Measurements from ENCODE around the gene ST8SIA6. TPM values are rescaled to one million over a fixed set of nuclear protein-coding genes. Genes with fewer than 3 reads are reported as not detected.

Gene ST8SIA6
- total RNA-seq, 2 donors from 2014 or later, result 1.5 to 8.9 TPM

- Histone ChIP-seq H3K4me1 (ENCODE audit: control insufficient read depth in 1 of 2, low read depth in 2 of 2) (no peaks in the 10 kb centered on the region), H3K4me3 (no peak overlapping the region), H3K9me3 (peaks cover 2% of the 10 kb centered on the region), H3K27ac (no peak overlapping the region), H3K27me3 (replicated peaks; ENCODE audit: insufficient read depth) (no peaks in the 10 kb centered on the region), H3K36me3 (no peaks in the 10 kb centered on the region)
- DNase-seq (ENCODE audit: low spot score), result no peak
- ATAC-seq (ENCODE audit: insufficient number of reproducible peaks, low FRiP score, low read depth), result no peak
- TF ChIP-seq CTCF (IDR thresholded peaks at IDR 0.05), result no peak
Observed at GRCh38 chr10:17344206-17344605, 110.2 kb downstream of the ST8SIA6 start.

GRCh38 chr10:17343118-17343517, 111.3 kb downstream of the ST8SIA6 start:
- Histone ChIP-seq H3K27me3 (replicated peaks; ENCODE audit: insufficient read depth) (no peaks in the 10 kb centered on the region), H3K27ac (no peak overlapping the region), H3K9me3 (peaks cover 2% of the 10 kb centered on the region), H3K4me3 (no peak overlapping the region), H3K36me3 (no peaks in the 10 kb centered on the region), H3K4me1 (ENCODE audit: control insufficient read depth in 1 of 2, low read depth in 2 of 2) (no peaks in the 10 kb centered on the region)
- ATAC-seq (ENCODE audit: insufficient number of reproducible peaks, low FRiP score, low read depth) (no peak), DNase-seq (ENCODE audit: low spot score) (no peak)
- no peak for TF ChIP-seq CTCF (IDR thresholded peaks at IDR 0.05)

- DNase-seq (ENCODE audit: low spot score) (no peak), ATAC-seq (ENCODE audit: insufficient number of reproducible peaks, low FRiP score, low read depth) (no peak)
- peaks cover 2% of the 10 kb centered on the region for H3K9me3 ChIP-seq
- H3K4me3 ChIP-seq, result no peak overlapping the region
- H3K4me1 ChIP-seq (ENCODE audit: control insufficient read depth in 1 of 2, low read depth in 2 of 2), result no peaks in the 10 kb centered on the region
- no peak overlapping the region for H3K27ac ChIP-seq
- TF ChIP-seq CTCF (IDR thresholded peaks at IDR 0.05), result no peak
- no peaks in the 10 kb centered on the region for H3K36me3 ChIP-seq
- no peaks in the 10 kb centered on the region for H3K27me3 ChIP-seq (replicated peaks; ENCODE audit: insufficient read depth)
Observed at GRCh38 chr10:17340144-17340829, 114.1 kb downstream of the ST8SIA6 start.

- no peak for TF ChIP-seq CTCF (IDR thresholded peaks at IDR 0.05)
- peaks cover 0 to 3% of the 10 kb centered on the region in 2 donors for H3K4me1 ChIP-seq (ENCODE audit: control insufficient read depth in 1 of 2, low read depth in 2 of 2)
- H3K27me3 ChIP-seq (replicated peaks; ENCODE audit: insufficient read depth), result no peaks in the 10 kb centered on the region
- no peak for DNase-seq (ENCODE audit: low spot score)
- no peaks in the 10 kb centered on the region for H3K36me3 ChIP-seq
- H3K4me3 ChIP-seq, result no peak overlapping the region
- no peak for ATAC-seq (ENCODE audit: insufficient number of reproducible peaks, low FRiP score, low read depth)
- no peaks in the 10 kb centered on the region for H3K9me3 ChIP-seq
- no peak overlapping the region for H3K27ac ChIP-seq
Observed at GRCh38 chr10:17335065-17335464, 119.3 kb downstream of the ST8SIA6 start.

- Histone ChIP-seq H3K27ac (no peak overlapping the region), H3K9me3 (no peaks in the 10 kb centered on the region), H3K4me1 (ENCODE audit: control insufficient read depth in 1 of 2, low read depth in 2 of 2) (peaks cover 0 to 3% of the 10 kb centered on the region in 2 donors), H3K4me3 (no peak overlapping the region), H3K36me3 (no peaks in the 10 kb centered on the region), H3K27me3 (replicated peaks; ENCODE audit: insufficient read depth) (no peaks in the 10 kb centered on the region)
- TF ChIP-seq CTCF (IDR thresholded peaks at IDR 0.05), result no peak
- ATAC-seq (ENCODE audit: insufficient number of reproducible peaks, low FRiP score, low read depth) (no peak), DNase-seq (ENCODE audit: low spot score) (no peak)
Observed at GRCh38 chr10:17330501-17330900, 123.9 kb downstream of the ST8SIA6 start.

All from thoracic aorta (tissue), 2 donors.